GM12878 (cell line): ENCODE measurements around the gene VSTM2L. TPM values are rescaled to one million over a fixed set of nuclear protein-coding genes. Genes with fewer than 3 reads are reported as not detected.

Experiments
- CHD1 ChIP-seq: IDR thresholded peaks from 2 replicates; pipeline ENCODE4 v1.6.1; 2012; ENCODE audit warnings: low read depth, low read length, improper control_type of control experiment
- CHD4 ChIP-seq: fragments of 200-600 bp; sonication (generic); IDR thresholded peaks from 2 replicates; pipeline ENCODE4 v1.6.1; 2016; ENCODE audit warnings: mild to moderate bottlenecking
- EP300 ChIP-seq, 2 experiments: fragments of 150-350 bp in 1 of 2; IDR thresholded peaks; 2 replicates each; pipeline ENCODE4 v1.6.1; 2011 to 2012; ENCODE audit warnings: low read depth in 2 of 2, low read length in 2 of 2, borderline replicate concordance in 1 of 2, improper control_type of control experiment in 1 of 2, inconsistent platforms in 1 of 2; ENCODE audit not compliant: control insufficient read depth in 1 of 2
- KDM1A ChIP-seq: fragments of 200-600 bp; sonication (generic); IDR thresholded peaks from 2 replicates; pipeline ENCODE4 v1.6.1; 2016; ENCODE audit warnings: borderline replicate concordance
- NFYB ChIP-seq: IDR thresholded peaks from 2 replicates; pipeline ENCODE4 v1.6.1; 2011; ENCODE audit warnings: low read depth, mild to moderate bottlenecking, low read length, improper control_type of control experiment, moderate library complexity; ENCODE audit not compliant: insufficient read depth
- NR2F1 ChIP-seq: fragments of 450-650 bp; conservative IDR thresholded peaks from 2 replicates; pipeline ENCODE4 v1.6.1; 2017; ENCODE audit warnings: mild to moderate bottlenecking
- PAX8 ChIP-seq: fragments of 450-650 bp; IDR thresholded peaks from 2 replicates; pipeline ENCODE4 v1.6.1; 2017; ENCODE audit warnings: mild to moderate bottlenecking, moderate library complexity
- RAD51 ChIP-seq: fragments of 450-650 bp; IDR thresholded peaks from 2 replicates; pipeline ENCODE4 v1.6.1; 2016; ENCODE audit warnings: moderate library complexity, mild to moderate bottlenecking, inconsistent platforms
- RFX5 ChIP-seq: IDR thresholded peaks from 2 replicates; pipeline ENCODE4 v1.6.1; 2011; ENCODE audit warnings: low read depth, low read length, improper control_type of control experiment
- SMAD1 ChIP-seq: fragments of 450-650 bp; IDR thresholded peaks from 2 replicates; pipeline ENCODE4 v1.6.1; 2018; ENCODE audit warnings: mild to moderate bottlenecking, low read depth; ENCODE audit not compliant: partially characterized antibody
- SP1 ChIP-seq: IDR thresholded peaks from one replicate; pipeline ENCODE4 v1.6.1; 2011; ENCODE audit warnings: low read depth, low read length
- STAT1 ChIP-seq: fragments of 450-650 bp; conservative IDR thresholded peaks from 2 replicates; pipeline ENCODE4 v1.6.1; 2014; ENCODE audit warnings: antibody characterized with exemption, mild to moderate bottlenecking
- ZBTB11 ChIP-seq: fragments of 450-650 bp; formaldehyde crosslinking; IDR thresholded peaks from 2 replicates; pipeline ENCODE4 v1.5.0; 2022; ENCODE audit warnings: mild to moderate bottlenecking, missing genetic modification characterization
- ZNF24 ChIP-seq: fragments of 450-650 bp; IDR thresholded peaks from 2 replicates; pipeline ENCODE4 v1.6.1; 2017; ENCODE audit warnings: antibody characterized with exemption, mild to moderate bottlenecking
- polyA plus RNA-seq, 11 experiments: library from polyadenylated mRNA; depleted of rRNA in 4 of 11; unstranded in 6 of 11; stranded (reverse) in 5 of 11; fragments of >200 nt; fragmentation: Nextera tagmentation in 4 of 11; fragmentation: Illumina TruSeq in 1 of 11; extraction: Ambion mirVana in 4 of 11; extraction: Trizol in 1 of 11; gene quantifications; 1 replicate in 1 of 11; 2 replicates in 10 of 11; pipeline versions ENCODE4 v1.2.1 to v1.2.3, GENCODE V29; 2011 to 2016; ENCODE audit warnings: inconsistent platforms in 2 of 11, missing spikeins in 2 of 11, low read depth in 1 of 11
- total RNA-seq, 4 experiments: library from RNA; depleted of rRNA in 3 of 4; stranded (reverse); fragments of >200 nt in 3 of 4; fragmentation: Illumina TruSeq in 1 of 4; extraction: Trizol in 1 of 4; gene quantifications; 2 replicates each; pipeline versions ENCODE4 v1.2.1 to v1.2.3, GENCODE V29; 2013 to 2021
- TF ChIP-seq, protein P1 (sequence below): fragments of 450-650 bp; IDR thresholded peaks from 2 replicates; pipeline ENCODE4 v1.6.1; 2017; ENCODE audit warnings: borderline replicate concordance
- TF ChIP-seq, protein P2 (sequence below): IDR thresholded peaks from 2 replicates; pipeline ENCODE4 v1.6.1; 2012; ENCODE audit warnings: improper control_type of control experiment, low read depth, low read length; ENCODE audit not compliant: insufficient replicate concordance
- TF ChIP-seq, protein P3 (sequence below): fragments of 450-650 bp; formaldehyde crosslinking; IDR thresholded peaks from 2 replicates; pipeline ENCODE4 v1.4.0; 2020; ENCODE audit warnings: mild to moderate bottlenecking, moderate library complexity

VSTM2L gene
- total and polyA plus RNA-seq, 10 of the 15 experiments (the other 5 are each of a cell fraction or from before 2014, with no cell fraction given) = 0.05 to 1.5 (median 0.63) TPM; not detected in 2

DNA sequence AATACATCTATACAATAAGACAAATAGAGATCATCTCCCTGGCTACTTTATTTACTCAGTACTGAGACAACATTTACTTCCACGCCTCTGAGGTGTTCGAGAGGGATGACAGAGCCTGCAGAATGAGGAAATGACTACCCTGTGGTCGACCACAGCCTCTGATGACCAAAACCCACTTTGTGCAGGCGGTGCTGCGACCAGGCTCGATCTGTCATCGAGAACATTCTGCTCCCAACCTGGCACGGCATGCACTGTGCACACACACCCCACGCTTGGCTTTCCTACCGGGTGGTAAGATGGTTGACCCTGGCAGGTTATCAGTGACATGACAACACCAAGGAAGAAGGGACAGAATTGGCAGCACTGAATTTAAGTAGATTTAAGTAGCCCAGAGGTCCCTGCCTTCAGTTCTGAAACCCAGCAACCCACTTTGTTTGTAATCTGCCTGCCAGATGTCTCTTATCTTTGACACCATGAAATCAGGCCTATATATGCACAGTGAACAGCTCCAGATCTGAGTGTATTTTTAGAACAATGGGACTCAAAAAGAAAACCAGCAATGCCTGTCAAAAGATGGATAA, 87.7 kb downstream of the VSTM2L start (continued):
- TF ChIP-seq ZBTB11 (CRISPR knock-in tag) (no peak), ZNF24 (no peak), NR2F1 (peak; percentile 73), CHD1 (no peak), RAD51 (0 out of 2 replicates have a peak, but pooled peaks have one; percentile 21), NFYB (no peak), EP300 (IDR thresholded peaks at IDR 0.05; ENCODE audit: borderline replicate concordance in 1 of 2, control insufficient read depth in 1 of 2, low read depth in 2 of 2, low read length in 2 of 2) (peak; percentile 95 to 97), RFX5 (no peak), CHD4 (no peak), SP1 (peak; percentile 86), SMAD1 (peak; percentile 60), PAX8 (no peak), STAT1 (no peak), KDM1A (no peak)
- TF ChIP-seq, protein P1, sequence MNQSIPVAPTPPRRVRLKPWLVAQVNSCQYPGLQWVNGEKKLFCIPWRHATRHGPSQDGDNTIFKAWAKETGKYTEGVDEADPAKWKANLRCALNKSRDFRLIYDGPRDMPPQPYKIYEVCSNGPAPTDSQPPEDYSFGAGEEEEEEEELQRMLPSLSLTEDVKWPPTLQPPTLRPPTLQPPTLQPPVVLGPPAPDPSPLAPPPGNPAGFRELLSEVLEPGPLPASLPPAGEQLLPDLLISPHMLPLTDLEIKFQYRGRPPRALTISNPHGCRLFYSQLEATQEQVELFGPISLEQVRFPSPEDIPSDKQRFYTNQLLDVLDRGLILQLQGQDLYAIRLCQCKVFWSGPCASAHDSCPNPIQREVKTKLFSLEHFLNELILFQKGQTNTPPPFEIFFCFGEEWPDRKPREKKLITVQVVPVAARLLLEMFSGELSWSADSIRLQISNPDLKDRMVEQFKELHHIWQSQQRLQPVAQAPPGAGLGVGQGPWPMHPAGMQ = peak; percentile 44; the same call in 1 of the 2 replicates
- TF ChIP-seq, protein P2, sequence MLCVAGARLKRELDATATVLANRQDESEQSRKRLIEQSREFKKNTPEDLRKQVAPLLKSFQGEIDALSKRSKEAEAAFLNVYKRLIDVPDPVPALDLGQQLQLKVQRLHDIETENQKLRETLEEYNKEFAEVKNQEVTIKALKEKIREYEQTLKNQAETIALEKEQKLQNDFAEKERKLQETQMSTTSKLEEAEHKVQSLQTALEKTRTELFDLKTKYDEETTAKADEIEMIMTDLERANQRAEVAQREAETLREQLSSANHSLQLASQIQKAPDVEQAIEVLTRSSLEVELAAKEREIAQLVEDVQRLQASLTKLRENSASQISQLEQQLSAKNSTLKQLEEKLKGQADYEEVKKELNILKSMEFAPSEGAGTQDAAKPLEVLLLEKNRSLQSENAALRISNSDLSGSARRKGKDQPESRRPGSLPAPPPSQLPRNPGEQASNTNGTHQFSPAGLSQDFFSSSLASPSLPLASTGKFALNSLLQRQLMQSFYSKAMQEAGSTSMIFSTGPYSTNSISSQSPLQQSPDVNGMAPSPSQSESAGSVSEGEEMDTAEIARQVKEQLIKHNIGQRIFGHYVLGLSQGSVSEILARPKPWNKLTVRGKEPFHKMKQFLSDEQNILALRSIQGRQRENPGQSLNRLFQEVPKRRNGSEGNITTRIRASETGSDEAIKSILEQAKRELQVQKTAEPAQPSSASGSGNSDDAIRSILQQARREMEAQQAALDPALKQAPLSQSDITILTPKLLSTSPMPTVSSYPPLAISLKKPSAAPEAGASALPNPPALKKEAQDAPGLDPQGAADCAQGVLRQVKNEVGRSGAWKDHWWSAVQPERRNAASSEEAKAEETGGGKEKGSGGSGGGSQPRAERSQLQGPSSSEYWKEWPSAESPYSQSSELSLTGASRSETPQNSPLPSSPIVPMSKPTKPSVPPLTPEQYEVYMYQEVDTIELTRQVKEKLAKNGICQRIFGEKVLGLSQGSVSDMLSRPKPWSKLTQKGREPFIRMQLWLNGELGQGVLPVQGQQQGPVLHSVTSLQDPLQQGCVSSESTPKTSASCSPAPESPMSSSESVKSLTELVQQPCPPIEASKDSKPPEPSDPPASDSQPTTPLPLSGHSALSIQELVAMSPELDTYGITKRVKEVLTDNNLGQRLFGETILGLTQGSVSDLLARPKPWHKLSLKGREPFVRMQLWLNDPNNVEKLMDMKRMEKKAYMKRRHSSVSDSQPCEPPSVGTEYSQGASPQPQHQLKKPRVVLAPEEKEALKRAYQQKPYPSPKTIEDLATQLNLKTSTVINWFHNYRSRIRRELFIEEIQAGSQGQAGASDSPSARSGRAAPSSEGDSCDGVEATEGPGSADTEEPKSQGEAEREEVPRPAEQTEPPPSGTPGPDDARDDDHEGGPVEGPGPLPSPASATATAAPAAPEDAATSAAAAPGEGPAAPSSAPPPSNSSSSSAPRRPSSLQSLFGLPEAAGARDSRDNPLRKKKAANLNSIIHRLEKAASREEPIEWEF = no peak
- TF ChIP-seq, protein P3, sequence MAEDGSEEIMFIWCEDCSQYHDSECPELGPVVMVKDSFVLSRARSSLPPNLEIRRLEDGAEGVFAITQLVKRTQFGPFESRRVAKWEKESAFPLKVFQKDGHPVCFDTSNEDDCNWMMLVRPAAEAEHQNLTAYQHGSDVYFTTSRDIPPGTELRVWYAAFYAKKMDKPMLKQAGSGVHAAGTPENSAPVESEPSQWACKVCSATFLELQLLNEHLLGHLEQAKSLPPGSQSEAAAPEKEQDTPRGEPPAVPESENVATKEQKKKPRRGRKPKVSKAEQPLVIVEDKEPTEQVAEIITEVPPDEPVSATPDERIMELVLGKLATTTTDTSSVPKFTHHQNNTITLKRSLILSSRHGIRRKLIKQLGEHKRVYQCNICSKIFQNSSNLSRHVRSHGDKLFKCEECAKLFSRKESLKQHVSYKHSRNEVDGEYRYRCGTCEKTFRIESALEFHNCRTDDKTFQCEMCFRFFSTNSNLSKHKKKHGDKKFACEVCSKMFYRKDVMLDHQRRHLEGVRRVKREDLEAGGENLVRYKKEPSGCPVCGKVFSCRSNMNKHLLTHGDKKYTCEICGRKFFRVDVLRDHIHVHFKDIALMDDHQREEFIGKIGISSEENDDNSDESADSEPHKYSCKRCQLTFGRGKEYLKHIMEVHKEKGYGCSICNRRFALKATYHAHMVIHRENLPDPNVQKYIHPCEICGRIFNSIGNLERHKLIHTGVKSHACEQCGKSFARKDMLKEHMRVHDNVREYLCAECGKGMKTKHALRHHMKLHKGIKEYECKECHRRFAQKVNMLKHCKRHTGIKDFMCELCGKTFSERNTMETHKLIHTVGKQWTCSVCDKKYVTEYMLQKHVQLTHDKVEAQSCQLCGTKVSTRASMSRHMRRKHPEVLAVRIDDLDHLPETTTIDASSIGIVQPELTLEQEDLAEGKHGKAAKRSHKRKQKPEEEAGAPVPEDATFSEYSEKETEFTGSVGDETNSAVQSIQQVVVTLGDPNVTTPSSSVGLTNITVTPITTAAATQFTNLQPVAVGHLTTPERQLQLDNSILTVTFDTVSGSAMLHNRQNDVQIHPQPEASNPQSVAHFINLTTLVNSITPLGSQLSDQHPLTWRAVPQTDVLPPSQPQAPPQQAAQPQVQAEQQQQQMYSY = no peak
